Glutamatergic neuron (in vitro differentiated cells): ENCODE measurements around the gene FZD10. TPM values are rescaled to one million over a fixed set of nuclear protein-coding genes. Genes with fewer than 3 reads are reported as not detected.
A peak's percentile ranks its signal among the peaks of the same experiment; 100 is the strongest.

Experiments used
- DNase-seq: peaks from one replicate; pipeline ENCODE4 v3.0.0; 2022
- H3K27ac Mint-ChIP-seq: one replicate; pipeline ENCODE4 v1.8.0; 2020; ENCODE audit warnings: mild to moderate bottlenecking, mixed read lengths, inconsistent platforms; ENCODE audit not compliant: unreplicated experiment
- H3K27me3 Mint-ChIP-seq: one replicate; pipeline ENCODE4 v1.8.0; 2020; ENCODE audit warnings: mild to moderate bottlenecking, moderate library complexity, mixed read lengths, inconsistent platforms; ENCODE audit not compliant: unreplicated experiment
- H3K36me3 Mint-ChIP-seq: one replicate; pipeline ENCODE4 v1.8.0; 2020; ENCODE audit warnings: mild to moderate bottlenecking, mixed read lengths, inconsistent platforms; ENCODE audit not compliant: unreplicated experiment
- H3K4me1 Mint-ChIP-seq: one replicate; pipeline ENCODE4 v1.8.0; 2020; ENCODE audit warnings: mild to moderate bottlenecking, low read depth, mixed read lengths, inconsistent platforms; ENCODE audit not compliant: unreplicated experiment
- H3K4me3 Mint-ChIP-seq: one replicate; pipeline ENCODE4 v1.8.0; 2020; ENCODE audit warnings: mild to moderate bottlenecking, mixed read lengths, inconsistent platforms; ENCODE audit not compliant: unreplicated experiment
- H3K9me3 Mint-ChIP-seq: one replicate; pipeline ENCODE4 v1.8.0; 2020; ENCODE audit warnings: mild to moderate bottlenecking, moderate library complexity, mixed read lengths, inconsistent platforms; ENCODE audit not compliant: unreplicated experiment
- long read RNA-seq: library from polyadenylated mRNA; unstranded; transcript quantifications from one replicate; pipeline ENCODE4 v2.0.0, GENCODE V29; 2020; ENCODE audit not compliant: unreplicated experiment
- total RNA-seq: library from RNA; stranded (reverse); fragmentation: NEBNext Ultra II Directional; extraction: Animal tissue kit (Norgen Biotek cat#: 25700); gene quantifications from one replicate; pipeline ENCODE4 v1.2.1, GENCODE V29; 2021; ENCODE audit not compliant: unreplicated experiment
- TF ChIP-seq, protein P1 (sequence below): fragments of 200-600 bp; sonication (generic); IDR thresholded peaks from one replicate; pipeline ENCODE4 v1.5.0; 2021; ENCODE audit not compliant: partially characterized antibody, unreplicated experiment

Gene FZD10
- total RNA-seq, result not detected
- long read RNA-seq, result 0 reads

- H3K27me3 Mint-ChIP-seq, result peaks cover 18% of the 10 kb centered on the region
- H3K4me1 Mint-ChIP-seq, result no peaks in the 10 kb centered on the region
- peaks cover under 1% of the 10 kb centered on the region for H3K36me3 Mint-ChIP-seq
- peaks cover 3% of the 10 kb centered on the region for H3K9me3 Mint-ChIP-seq
- H3K4me3 Mint-ChIP-seq, result peak within 1 kb of the TSS; percentile 81
- no peak within 1 kb of the TSS for H3K27ac Mint-ChIP-seq
- DNase-seq, result peak; percentile 62
- TF ChIP-seq, protein P1, sequence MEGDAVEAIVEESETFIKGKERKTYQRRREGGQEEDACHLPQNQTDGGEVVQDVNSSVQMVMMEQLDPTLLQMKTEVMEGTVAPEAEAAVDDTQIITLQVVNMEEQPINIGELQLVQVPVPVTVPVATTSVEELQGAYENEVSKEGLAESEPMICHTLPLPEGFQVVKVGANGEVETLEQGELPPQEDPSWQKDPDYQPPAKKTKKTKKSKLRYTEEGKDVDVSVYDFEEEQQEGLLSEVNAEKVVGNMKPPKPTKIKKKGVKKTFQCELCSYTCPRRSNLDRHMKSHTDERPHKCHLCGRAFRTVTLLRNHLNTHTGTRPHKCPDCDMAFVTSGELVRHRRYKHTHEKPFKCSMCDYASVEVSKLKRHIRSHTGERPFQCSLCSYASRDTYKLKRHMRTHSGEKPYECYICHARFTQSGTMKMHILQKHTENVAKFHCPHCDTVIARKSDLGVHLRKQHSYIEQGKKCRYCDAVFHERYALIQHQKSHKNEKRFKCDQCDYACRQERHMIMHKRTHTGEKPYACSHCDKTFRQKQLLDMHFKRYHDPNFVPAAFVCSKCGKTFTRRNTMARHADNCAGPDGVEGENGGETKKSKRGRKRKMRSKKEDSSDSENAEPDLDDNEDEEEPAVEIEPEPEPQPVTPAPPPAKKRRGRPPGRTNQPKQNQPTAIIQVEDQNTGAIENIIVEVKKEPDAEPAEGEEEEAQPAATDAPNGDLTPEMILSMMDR, result no peak
Measured at GRCh38 chr12:130162267-130162666, at the start of gene FZD10. TSS of gene FZD10 (plus strand) at chr12:130162464. CDS start at chr12:130162943, 479 bp downstream.

DNA sequence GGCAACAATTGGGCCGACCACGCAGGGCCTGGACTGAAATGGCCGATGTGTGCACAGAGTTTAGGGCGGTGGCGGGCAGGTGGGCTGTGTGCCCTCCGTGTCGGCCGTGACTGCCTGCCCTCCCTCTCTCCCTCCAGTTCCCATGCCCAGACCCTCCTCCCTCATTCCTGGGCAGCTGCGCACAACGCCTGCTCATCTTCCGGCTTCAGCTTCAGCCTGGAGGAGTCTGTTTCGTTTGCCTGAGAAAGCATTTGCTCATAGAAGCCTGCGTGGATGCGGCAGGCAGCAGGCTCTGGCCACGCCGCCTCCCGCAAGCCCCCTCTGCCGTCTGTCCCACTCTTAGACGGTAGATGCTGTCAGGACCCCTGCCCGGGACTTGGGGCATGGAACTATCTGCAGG, 47.3 kb upstream of the FZD10 start:
- TF ChIP-seq, protein P1, result no peak
- Mint-ChIP-seq H3K4me1 (no peaks in the 10 kb centered on the region), H3K27me3 (peaks cover 8% of the 10 kb centered on the region), H3K9me3 (peaks cover 12% of the 10 kb centered on the region), H3K36me3 (peaks cover 4% of the 10 kb centered on the region), H3K27ac (no peak overlapping the region), H3K4me3 (no peak overlapping the region)
- DNase-seq, result no peak

DNA sequence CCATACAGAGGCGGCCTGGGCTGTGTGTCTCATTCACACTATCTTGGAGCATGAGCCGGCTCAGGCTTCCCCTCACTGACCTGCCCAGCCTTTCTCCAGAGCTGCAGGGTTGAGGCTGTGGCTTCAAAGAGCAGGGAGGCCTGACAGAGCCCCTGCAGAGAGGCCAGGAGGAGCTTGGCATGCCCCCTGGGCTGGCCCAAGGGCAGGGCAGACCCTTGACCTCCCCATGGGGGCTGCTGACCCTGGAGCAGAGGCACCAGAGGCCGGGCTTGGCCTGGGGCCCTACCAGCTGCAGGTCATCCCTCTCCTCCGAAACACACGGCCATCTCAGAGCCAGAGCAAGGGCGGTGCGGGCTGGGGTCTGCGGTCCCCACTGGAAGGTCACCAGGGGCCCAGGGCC, 46.6 kb upstream of the FZD10 start:
- no peak overlapping the region for H3K27ac Mint-ChIP-seq
- no peak overlapping the region for H3K4me3 Mint-ChIP-seq
- no peak for DNase-seq
- H3K9me3 Mint-ChIP-seq, result peaks cover 11% of the 10 kb centered on the region
- peaks cover 1% of the 10 kb centered on the region for H3K4me1 Mint-ChIP-seq
- peaks cover 4% of the 10 kb centered on the region for H3K27me3 Mint-ChIP-seq
- peaks cover 1% of the 10 kb centered on the region for H3K36me3 Mint-ChIP-seq
- TF ChIP-seq, protein P1, result no peak

- H3K27ac Mint-ChIP-seq, result no peak overlapping the region
- H3K4me3 Mint-ChIP-seq, result no peak overlapping the region
- TF ChIP-seq, protein P1, result no peak
- no peak for DNase-seq
- H3K9me3 Mint-ChIP-seq, result peaks cover 16% of the 10 kb centered on the region
- H3K36me3 Mint-ChIP-seq, result peaks cover 9% of the 10 kb centered on the region
- peaks cover 10% of the 10 kb centered on the region for H3K4me1 Mint-ChIP-seq
- H3K27me3 Mint-ChIP-seq, result peaks cover 6% of the 10 kb centered on the region
Measured at GRCh38 chr12:130116791-130117190, 45.5 kb upstream of the FZD10 start.

DNA sequence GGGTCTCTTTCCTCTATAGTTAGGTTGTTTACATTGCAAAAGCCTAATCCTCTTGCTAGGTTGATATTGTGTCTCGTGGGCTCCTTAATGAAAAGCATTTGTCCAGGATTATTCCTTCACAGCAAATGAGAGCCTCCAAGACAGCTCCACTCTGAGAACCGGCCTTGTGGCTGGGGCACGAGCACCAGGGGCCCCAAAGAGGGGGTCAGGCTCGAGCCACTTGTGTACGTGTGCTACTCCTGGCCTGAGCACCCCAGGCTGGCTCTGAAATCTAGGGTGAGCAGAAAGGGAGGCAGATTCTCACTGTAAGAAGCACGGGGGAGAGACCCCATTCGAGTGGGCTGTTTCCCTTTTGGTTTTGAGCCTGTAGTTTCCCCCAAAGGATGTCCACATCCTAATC, 45.0 kb upstream of the FZD10 start:
- Mint-ChIP-seq H3K27me3 (peaks cover 6% of the 10 kb centered on the region), H3K27ac (no peak overlapping the region), H3K4me1 (peaks cover 13% of the 10 kb centered on the region), H3K4me3 (no peak overlapping the region), H3K36me3 (peaks cover 9% of the 10 kb centered on the region), H3K9me3 (peaks cover 16% of the 10 kb centered on the region)
- TF ChIP-seq, protein P1, result no peak
- no peak for DNase-seq
